Omental fat pad (tissue), 4 donors: ENCODE data around the gene MYO3A. TPM values are rescaled to one million over a fixed set of nuclear protein-coding genes. Genes with fewer than 3 reads are reported as not detected.
"Not testable (repeated sequence)": the region's sequence is repeated elsewhere in the genome, so short reads cannot be mapped to it uniquely, and the experiment has no call there.

Experiments
- ATAC-seq: fragments of 150-250 bp; one replicate; pipeline ENCODE4 v1.9.1; 2016; ENCODE audit warnings: mild to moderate bottlenecking, moderate library complexity; ENCODE audit not compliant: low FRiP score
- DNase-seq: peaks from one replicate; pipeline ENCODE4 v3.0.0-alpha.2; 2019; ENCODE audit warnings: low spot score
- CTCF ChIP-seq, 3 donors: fragments of 450-650 bp; IDR thresholded peaks; one replicate each; pipeline ENCODE4 v1.5.1; 2016 to 2017; ENCODE audit warnings: antibody characterized with exemption in 3 of 3, mild to moderate bottlenecking in 3 of 3, moderate library complexity in 2 of 3
- total RNA-seq, 4 donors: library from RNA; depleted of rRNA; stranded (reverse); fragments of >200 nt; gene quantifications; one replicate each; pipeline ENCODE4 v1.1.0, GENCODE V29; 2016

MYO3A gene
- total RNA-seq, 4 donors from 2014 or later, result 0.32 to 1.6 (median 0.50) TPM; not detected in 1

DNA sequence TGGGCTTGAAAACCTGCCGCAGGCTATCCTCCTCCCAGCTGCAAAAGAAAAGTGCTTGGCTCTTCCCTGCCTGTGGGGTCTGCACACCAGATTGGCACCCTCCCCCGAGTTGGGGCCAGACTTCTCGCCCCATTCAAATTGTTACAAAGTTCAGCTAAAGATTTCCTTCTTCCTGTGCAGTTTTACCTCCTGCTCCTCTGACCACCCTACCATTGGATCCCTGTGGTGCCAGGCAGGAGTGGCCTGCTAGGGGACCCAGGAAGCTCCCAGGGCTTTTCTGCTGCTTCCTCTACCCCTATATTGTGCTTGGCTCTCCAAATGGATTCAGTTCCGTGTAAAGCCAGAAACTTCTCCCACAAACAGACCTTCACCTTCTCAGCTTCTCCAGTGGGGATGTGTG is 147.4 kb downstream of the MYO3A start:
- no peak for ATAC-seq
- no peak for DNase-seq
- TF ChIP-seq CTCF (IDR thresholded peaks at IDR 0.05), result no peak

DNA sequence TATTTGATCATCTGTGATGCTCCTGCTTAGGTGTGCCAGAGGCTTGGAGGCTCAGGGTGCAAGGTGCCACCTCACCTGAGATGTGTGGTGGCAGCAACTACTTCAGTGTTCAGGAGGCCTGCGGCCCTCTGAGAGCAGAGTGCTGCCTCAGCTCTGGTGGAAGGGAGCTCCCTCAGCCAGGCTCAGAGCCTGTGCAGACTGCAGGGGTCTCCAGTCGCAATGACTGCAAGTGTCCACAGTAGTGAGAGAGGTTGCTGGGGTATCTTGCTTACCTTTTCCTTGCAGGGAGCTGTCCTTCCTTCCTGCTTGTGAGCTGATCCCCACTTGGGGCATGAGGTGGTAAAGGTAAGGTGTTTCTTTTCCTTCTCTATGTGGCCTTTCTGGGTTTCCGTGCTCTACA is 151.5 kb downstream of the MYO3A start:
- no peak for TF ChIP-seq CTCF (IDR thresholded peaks at IDR 0.05)
- no peak for ATAC-seq

GRCh38 chr10:26087666-26088065 is 153.6 kb downstream of the MYO3A start:
- ATAC-seq, result no peak
- no peak for DNase-seq

More for the DNA sequence above, 151.5 kb downstream of the MYO3A start:
- no peak for DNase-seq

DNA sequence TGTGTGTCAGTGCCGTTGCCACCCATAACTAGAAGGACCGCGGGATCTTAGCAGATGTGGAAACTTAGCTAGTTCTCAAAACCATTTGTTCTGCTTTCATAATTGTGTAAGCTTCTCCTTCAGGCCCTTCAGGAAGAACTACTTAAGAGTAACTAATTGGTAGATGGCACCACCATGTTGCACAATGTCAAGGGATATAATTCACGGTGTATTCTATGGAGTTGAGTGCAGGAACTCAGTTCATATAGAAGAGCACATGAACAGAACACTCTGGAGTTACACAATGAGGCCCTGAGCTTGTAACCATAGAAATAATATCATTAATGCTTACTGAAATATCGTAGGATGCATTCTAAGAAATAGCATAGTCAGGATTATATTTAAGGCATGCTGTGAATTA is 156.0 kb downstream of the MYO3A start:
- ATAC-seq, result no peak
- no peak for TF ChIP-seq CTCF (IDR thresholded peaks at IDR 0.05)

More at GRCh38 chr10:26087666-26088065, 153.6 kb downstream of the MYO3A start:
- no peak for TF ChIP-seq CTCF (IDR thresholded peaks at IDR 0.05)

GRCh38 chr10:26090762-26091161 is 156.7 kb downstream of the MYO3A start:
- DNase-seq, result no peak
- TF ChIP-seq CTCF (IDR thresholded peaks at IDR 0.05), result no peak
- no peak for ATAC-seq

More for the DNA sequence above, 156.0 kb downstream of the MYO3A start:
- no peak for DNase-seq

DNA sequence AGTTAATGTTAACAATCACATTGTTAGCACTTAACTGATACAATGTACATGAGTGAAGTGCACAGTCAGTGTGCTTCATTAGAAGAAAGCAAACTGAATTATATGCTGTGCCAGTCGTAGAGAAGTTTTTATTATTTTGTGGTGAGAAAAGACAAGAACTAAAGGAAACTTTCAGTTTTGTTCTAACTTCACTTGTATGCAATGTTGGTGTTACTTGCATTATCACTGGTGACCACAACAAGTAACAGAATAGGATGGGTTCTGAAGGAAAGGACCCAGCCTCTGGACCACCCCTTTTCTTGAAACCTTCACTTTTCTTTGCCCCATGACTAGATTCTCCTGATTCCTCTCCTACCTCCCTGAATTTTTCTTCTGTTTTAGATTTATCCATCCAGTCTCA is 159.2 kb downstream of the MYO3A start:
- no peak for TF ChIP-seq CTCF (IDR thresholded peaks at IDR 0.05)
- no peak for DNase-seq
- ATAC-seq, result no peak

DNA sequence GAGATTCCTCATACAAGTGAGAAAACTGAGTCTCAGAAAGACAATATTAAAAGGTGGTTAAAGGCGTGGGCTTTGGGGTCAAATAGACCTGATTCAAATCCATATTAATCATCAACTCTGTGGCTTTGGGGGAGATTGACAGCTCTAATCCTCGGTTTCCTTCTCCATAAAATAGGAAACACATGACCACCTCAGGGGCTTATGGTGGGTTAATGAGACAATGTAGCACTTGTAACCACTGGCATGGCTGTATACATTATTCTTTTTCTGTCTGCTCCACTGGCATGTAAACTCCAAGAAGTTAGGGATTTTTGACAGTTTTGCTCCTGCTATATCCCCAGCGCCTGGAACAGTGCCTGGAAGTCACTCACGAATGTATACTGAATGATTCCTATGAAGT is 161.8 kb downstream of the MYO3A start:
- no peak for ATAC-seq
- TF ChIP-seq CTCF (IDR thresholded peaks at IDR 0.05), result no peak
- DNase-seq, result no peak

DNA sequence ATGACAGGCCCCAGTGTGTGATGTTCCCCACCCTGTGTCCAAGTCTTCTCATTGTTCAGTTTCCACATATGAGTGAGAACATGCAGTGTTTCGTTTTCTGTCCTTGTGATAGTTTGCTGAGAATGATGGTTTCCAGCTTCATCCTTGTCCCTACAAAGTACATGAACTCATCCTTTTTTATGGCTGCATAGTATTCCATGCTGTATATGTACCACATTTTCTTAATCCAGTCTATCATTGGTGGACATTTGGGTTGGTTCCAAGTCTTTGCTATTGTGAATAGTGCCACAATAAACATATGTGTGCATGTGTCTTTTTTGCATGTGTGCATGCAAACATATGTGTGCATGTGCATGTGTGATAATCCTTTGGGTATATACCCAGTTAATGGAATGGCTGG is 163.5 kb downstream of the MYO3A start:
- not testable (repeated sequence) for ATAC-seq, DNase-seq
